AG09309 (cell line): ENCODE results near the gene PSMA7.

Experiments used
- DNase-seq: peaks from one replicate; pipeline ENCODE4 v3.0.0-alpha.2; 2010; ENCODE audit warnings: low read depth
- H3K4me3 ChIP-seq: 2 replicates; pipeline ENCODE4 v1.5.1; 2011; ENCODE audit warnings: mild to moderate bottlenecking, low read depth, low read length, moderate library complexity; ENCODE audit not compliant: control insufficient read depth
- TF ChIP-seq, protein P1 (sequence below): IDR thresholded peaks from 2 replicates; pipeline ENCODE4 v1.5.1; 2011; ENCODE audit warnings: mild to moderate bottlenecking, low read depth, low read length, inconsistent platforms; ENCODE audit not compliant: insufficient read depth, control insufficient read depth; ENCODE audit errors: missing control alignments

PSMA7 gene

DNA sequence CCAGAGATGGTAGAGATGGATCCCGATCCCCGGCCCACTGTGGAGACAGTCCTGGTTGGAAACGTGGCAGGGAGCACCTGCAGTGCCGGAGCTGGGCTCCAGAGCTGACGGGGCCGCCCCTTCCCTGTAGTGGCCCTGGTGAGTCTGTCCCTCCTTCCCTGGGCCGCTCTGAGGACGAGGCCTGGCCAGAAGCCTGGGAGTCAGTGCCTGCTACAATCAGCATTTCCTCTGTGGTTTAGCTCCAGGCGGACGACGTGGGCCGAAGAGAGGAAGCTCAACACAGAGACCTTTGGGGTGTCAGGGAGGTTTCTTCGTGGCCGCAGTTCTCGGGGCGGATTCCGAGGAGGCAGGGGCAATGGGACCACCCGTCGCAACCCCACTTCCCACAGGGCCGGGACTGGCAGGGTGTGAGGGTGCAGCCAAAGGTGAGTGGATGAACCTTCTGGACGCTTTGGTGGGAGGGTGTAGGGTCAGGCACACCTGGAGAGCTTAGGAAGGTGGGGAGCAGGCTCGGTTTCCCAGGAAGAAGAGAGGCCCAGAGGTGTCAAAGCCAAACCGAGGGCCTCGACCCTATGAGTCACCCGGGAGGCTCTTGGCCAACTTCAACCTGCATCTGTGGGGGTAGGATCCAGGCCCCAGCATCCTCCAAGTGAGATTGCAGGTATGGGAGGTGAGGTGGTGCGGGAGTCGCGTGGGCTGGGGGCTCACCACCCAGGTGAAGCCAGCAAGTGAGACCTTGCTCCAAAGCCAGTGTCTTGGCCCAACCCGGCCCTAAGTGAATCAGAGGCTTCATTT lies 9.9 kb downstream of the PSMA7 start:
- DNase-seq = no peak
- TF ChIP-seq, protein P1, sequence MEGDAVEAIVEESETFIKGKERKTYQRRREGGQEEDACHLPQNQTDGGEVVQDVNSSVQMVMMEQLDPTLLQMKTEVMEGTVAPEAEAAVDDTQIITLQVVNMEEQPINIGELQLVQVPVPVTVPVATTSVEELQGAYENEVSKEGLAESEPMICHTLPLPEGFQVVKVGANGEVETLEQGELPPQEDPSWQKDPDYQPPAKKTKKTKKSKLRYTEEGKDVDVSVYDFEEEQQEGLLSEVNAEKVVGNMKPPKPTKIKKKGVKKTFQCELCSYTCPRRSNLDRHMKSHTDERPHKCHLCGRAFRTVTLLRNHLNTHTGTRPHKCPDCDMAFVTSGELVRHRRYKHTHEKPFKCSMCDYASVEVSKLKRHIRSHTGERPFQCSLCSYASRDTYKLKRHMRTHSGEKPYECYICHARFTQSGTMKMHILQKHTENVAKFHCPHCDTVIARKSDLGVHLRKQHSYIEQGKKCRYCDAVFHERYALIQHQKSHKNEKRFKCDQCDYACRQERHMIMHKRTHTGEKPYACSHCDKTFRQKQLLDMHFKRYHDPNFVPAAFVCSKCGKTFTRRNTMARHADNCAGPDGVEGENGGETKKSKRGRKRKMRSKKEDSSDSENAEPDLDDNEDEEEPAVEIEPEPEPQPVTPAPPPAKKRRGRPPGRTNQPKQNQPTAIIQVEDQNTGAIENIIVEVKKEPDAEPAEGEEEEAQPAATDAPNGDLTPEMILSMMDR = no peak
- no peak overlapping the region for H3K4me3 ChIP-seq

DNA sequence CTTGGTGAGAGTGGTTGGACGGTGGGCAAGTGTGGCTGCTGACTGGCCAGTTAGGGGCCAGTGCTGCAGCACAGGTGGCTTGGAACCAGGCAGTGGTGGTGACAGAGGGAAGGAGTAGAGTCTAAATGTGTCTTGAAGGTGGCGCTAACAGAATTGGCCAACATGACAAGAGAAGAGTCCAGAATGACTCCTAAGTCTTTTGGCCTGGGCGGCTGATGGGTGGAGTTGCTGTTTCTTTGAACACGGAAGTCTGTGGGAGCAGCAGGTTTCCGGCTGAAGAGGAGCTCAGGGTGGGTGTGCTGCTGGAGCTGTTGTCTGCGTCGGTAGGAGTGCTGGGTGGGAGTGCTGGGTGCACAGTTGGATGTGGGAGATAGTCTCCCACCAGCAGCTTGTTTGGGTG lies 10.8 kb downstream of the PSMA7 start:
- TF ChIP-seq, protein P1 = no peak
- no peak for DNase-seq
- H3K4me3 ChIP-seq = no peak overlapping the region

DNA sequence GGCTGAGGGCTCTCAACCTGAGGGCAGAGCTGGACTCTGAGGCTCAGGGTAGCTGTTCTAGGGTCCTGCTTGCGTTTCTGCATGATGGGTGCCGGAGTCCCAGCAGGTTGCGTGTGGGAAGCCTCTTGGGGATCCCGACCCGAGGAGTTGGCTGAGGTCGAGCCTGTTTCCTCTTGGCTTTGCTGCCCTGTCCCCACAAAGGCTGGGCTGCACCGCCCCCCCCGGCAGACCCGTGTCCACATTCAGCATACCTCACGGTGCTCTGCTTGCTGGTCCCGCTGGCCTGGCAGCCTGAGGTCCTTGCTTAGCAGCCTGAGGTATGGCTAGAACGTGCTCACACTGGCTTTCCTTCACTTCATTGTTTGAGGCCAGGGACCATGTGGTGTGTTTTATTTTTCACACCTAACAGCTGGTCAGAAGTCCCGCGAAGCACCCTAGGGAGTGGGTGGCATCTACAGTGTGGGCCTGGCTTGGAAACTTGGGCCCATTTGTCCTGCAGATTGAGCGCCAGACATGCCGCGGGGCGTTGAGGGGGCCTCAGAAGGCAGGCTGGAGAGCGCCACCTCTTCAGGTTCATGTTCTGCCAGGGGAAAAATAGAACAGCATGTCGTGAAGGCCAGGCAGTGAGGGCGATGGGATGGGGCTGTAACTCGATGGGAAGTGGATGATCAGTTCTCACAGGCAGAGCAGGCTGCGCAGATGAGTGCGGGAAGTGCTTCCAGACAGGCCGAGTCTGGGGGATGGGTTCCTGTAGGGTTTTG lies 11.5 kb downstream of the PSMA7 start:
- no peak overlapping the region for H3K4me3 ChIP-seq
- TF ChIP-seq, protein P1 = no peak
- no peak for DNase-seq

DNA sequence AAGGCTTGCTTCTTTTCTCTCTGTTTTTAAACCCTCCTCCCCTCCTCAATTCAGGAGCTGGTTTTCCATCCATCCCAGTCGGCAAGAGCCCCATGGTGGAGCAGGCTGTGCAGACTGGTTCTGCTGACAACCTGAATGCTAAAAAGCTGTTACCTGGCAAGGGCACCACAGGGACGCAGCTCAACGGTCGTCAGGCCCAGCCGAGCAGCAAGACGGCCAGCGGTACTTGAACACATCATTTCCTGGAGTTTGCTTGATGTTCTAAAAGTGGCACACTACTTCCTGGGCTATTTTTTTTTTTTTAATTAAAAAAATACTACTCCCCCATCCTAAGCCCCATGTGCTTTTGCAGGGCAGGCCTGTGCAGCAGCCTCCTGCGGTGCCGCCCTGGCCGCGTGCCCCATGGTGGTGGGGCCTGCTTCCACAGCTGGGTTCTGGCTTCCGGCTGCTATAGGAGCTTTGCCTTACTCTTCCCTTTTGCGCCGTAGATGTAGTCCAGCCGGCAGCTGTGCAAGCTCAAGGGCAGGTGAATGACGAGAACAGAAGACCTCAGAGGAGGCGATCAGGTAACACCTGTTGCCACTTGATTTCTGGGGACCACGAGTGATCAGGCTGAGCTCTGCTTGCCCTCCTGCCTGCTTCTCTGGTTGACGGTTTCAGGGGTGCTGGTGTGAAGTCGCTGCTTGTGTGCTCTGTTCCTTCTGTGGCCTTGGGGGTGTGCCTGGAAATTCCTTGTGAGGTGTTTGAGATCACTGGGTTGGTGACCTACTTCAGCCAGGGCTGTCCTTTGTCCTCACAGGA lies 13.3 kb downstream of the PSMA7 start:
- no peak for DNase-seq
- TF ChIP-seq, protein P1 = no peak
- H3K4me3 ChIP-seq = no peak overlapping the region

DNA sequence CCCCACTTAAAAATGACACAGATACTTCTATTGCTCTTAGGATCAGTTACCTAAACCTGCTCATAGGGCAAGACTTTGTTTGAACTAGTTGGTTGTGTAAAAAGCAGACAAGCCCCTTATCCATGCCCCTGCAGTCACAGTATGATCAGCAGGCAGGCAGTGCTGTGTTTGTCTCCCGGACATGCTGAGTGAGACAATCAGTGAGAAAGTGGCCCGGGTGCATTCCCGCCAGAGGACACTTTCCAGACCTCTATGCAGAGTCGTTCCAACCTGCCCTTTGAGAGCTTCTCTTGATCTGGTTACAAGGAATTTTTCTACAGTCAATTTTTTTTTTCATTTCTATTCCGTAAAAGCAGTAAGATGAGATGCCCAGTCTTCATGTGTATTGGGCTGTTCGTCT lies 14.7 kb downstream of the PSMA7 start:
- DNase-seq = no peak
- TF ChIP-seq, protein P1 = no peak
- no peak overlapping the region for H3K4me3 ChIP-seq

DNA sequence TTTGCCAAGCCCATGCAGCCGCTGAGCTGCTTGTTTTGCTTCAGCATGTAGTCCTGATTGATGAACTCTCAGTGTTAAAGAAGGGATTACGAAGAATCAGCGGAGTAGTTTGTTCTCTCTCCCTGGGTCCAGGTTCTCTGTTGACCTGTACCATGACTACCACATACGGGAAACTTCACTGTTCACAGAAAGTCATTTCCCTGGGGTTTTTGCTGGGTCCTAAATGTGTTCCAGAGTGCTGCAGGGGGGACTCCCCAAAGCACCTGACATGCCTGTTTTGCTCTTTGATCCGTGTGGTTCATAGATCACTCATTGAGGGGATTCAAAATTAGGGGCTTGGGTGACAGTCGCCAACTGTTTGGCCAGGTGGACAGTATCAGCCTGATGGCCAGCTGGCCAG lies 15.4 kb downstream of the PSMA7 start:
- DNase-seq = no peak
- TF ChIP-seq, protein P1 = no peak
- no peak overlapping the region for H3K4me3 ChIP-seq
